ENCODE measurements around the gene LTBR.

LTBR gene

GRCh38 chr12:6346942-6347341 is 37.0 kb upstream of the LTBR start:
- Histone ChIP-seq H3K27ac (ENCODE audit: low read depth, low read length) (no peak overlapping the region), H3K9ac (ENCODE audit: low read length) (no peak overlapping the region), H3F3A (ENCODE audit: insufficient read depth) (no peaks in the 10 kb centered on the region), H3K79me2 (ENCODE audit: insufficient read depth, low read length) (no peaks in the 10 kb centered on the region), H2AFZ (ENCODE audit: low read depth, low read length, severe bottlenecking) (no peak overlapping the region), H3K4me3 (ENCODE audit: insufficient read depth, low read length, poor library complexity, severe bottlenecking) (no peak overlapping the region), H3K36me3 (ENCODE audit: low read length) (no peaks in the 10 kb centered on the region), H3K27me3 (ENCODE audit: low read length) (no peaks in the 10 kb centered on the region), H3K9me2 (replicated peaks; ENCODE audit: insufficient read depth, low read length) (no peaks in the 10 kb centered on the region), H3K4me2 (ENCODE audit: low read depth, low read length, poor library complexity, severe bottlenecking) (no peak overlapping the region), H3K9me3 (ENCODE audit: insufficient read depth, low read length) (no peaks in the 10 kb centered on the region), H4K20me1 (ENCODE audit: low read depth, low read length) (no peaks in the 10 kb centered on the region)
- TF ChIP-seq CTCF (IDR thresholded peaks at IDR 0.05; ENCODE audit: insufficient read depth, low read length, poor library complexity, severe bottlenecking): no peak
- TF ChIP-seq EZH2phosphoT487 (conservative IDR thresholded peaks at IDR 0.05; ENCODE audit: low read length): no peak

GRCh38 chr12:6347367-6348338 is 36.3 kb upstream of the LTBR start:
- H3F3A ChIP-seq (ENCODE audit: insufficient read depth): no peaks in the 10 kb centered on the region
- no peaks in the 10 kb centered on the region for H3K9me3 ChIP-seq (ENCODE audit: insufficient read depth, low read length)
- no peaks in the 10 kb centered on the region for H3K79me2 ChIP-seq (ENCODE audit: insufficient read depth, low read length)
- no peaks in the 10 kb centered on the region for H3K36me3 ChIP-seq (ENCODE audit: low read length)
- H3K27ac ChIP-seq (ENCODE audit: low read depth, low read length): no peak overlapping the region
- H3K9ac ChIP-seq (ENCODE audit: low read length): no peak overlapping the region
- no peak overlapping the region for H2AFZ ChIP-seq (ENCODE audit: low read depth, low read length, severe bottlenecking)
- H3K27me3 ChIP-seq (ENCODE audit: low read length): no peaks in the 10 kb centered on the region
- no peak overlapping the region for H3K4me2 ChIP-seq (ENCODE audit: low read depth, low read length, poor library complexity, severe bottlenecking)
- H4K20me1 ChIP-seq (ENCODE audit: low read depth, low read length): no peaks in the 10 kb centered on the region
- TF ChIP-seq EZH2phosphoT487 (conservative IDR thresholded peaks at IDR 0.05; ENCODE audit: low read length): no peak
- H3K9me2 ChIP-seq (replicated peaks; ENCODE audit: insufficient read depth, low read length): no peaks in the 10 kb centered on the region
- H3K4me3 ChIP-seq (ENCODE audit: insufficient read depth, low read length, poor library complexity, severe bottlenecking): no peak overlapping the region

GRCh38 chr12:6351622-6352021 is 32.3 kb upstream of the LTBR start:
- H3K9me3 ChIP-seq (ENCODE audit: insufficient read depth, low read length): no peaks in the 10 kb centered on the region
- no peaks in the 10 kb centered on the region for H3K79me2 ChIP-seq (ENCODE audit: insufficient read depth, low read length)
- H3K4me3 ChIP-seq (ENCODE audit: insufficient read depth, low read length, poor library complexity, severe bottlenecking): no peak overlapping the region
- H2AFZ ChIP-seq (ENCODE audit: low read depth, low read length, severe bottlenecking): no peak overlapping the region
- H3F3A ChIP-seq (ENCODE audit: insufficient read depth): no peaks in the 10 kb centered on the region
- H3K36me3 ChIP-seq (ENCODE audit: low read length): no peaks in the 10 kb centered on the region
- H3K27me3 ChIP-seq (ENCODE audit: low read length): no peaks in the 10 kb centered on the region
- no peak overlapping the region for H3K27ac ChIP-seq (ENCODE audit: low read depth, low read length)
- no peaks in the 10 kb centered on the region for H3K9me2 ChIP-seq (replicated peaks; ENCODE audit: insufficient read depth, low read length)
- H3K4me2 ChIP-seq (ENCODE audit: low read depth, low read length, poor library complexity, severe bottlenecking): no peak overlapping the region
- H4K20me1 ChIP-seq (ENCODE audit: low read depth, low read length): no peaks in the 10 kb centered on the region
- TF ChIP-seq EZH2phosphoT487 (conservative IDR thresholded peaks at IDR 0.05; ENCODE audit: low read length) (no peak), CTCF (IDR thresholded peaks at IDR 0.05; ENCODE audit: insufficient read depth, low read length, poor library complexity, severe bottlenecking) (no peak)
- no peak overlapping the region for H3K9ac ChIP-seq (ENCODE audit: low read length)

Measured in SU-DHL-6 (cell line).